Sigmoid colon (tissue), 4 donors: ENCODE data around the gene CHRNA1.

ENCODE experiments used
- POLR2A ChIP-seq, 2 donors: fragments of 450-650 bp; IDR thresholded peaks; one replicate each; pipeline ENCODE4 v1.6.1; 2016; ENCODE audit warnings: antibody characterized with exemption in 2 of 2, mild to moderate bottlenecking in 2 of 2, moderate library complexity in 2 of 2
- POLR2AphosphoS5 ChIP-seq, 4 donors: sonication (generic); formaldehyde crosslinking; IDR thresholded peaks; one replicate each; pipeline ENCODE4 v1.6.1; 2017; ENCODE audit warnings: antibody characterized with exemption in 4 of 4
- TF ChIP-seq, protein P1 (sequence below), 4 experiments: fragments of 450-650 bp in 3 of 4; fragments of 200-600 bp in 1 of 4; IDR thresholded peaks; one replicate each; pipeline ENCODE4 v1.5.1; 2016 to 2019; ENCODE audit warnings: antibody characterized with exemption in 4 of 4, mild to moderate bottlenecking in 3 of 4, moderate library complexity in 2 of 4

DNA sequence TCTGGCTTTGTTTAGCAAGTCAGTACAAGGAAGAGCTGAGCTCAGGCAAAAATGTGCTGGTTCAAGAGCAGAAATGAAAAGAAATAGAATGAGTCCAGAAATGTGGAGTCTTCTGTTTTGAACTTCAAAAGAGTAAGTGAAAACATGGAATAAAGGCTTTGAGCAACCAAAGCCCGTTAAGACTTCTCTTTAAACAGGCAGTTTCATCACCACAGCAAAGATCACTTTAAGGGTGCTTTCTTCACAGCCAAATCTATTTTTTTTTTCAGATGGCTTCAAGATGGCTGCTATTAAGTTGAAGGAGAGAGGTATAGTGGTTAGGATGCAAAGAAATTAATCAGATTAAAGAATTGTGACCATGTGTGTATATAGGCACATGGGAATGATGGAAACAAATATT lies 2.0 kb upstream of the CHRNA1 start:
- TF ChIP-seq, protein P1, sequence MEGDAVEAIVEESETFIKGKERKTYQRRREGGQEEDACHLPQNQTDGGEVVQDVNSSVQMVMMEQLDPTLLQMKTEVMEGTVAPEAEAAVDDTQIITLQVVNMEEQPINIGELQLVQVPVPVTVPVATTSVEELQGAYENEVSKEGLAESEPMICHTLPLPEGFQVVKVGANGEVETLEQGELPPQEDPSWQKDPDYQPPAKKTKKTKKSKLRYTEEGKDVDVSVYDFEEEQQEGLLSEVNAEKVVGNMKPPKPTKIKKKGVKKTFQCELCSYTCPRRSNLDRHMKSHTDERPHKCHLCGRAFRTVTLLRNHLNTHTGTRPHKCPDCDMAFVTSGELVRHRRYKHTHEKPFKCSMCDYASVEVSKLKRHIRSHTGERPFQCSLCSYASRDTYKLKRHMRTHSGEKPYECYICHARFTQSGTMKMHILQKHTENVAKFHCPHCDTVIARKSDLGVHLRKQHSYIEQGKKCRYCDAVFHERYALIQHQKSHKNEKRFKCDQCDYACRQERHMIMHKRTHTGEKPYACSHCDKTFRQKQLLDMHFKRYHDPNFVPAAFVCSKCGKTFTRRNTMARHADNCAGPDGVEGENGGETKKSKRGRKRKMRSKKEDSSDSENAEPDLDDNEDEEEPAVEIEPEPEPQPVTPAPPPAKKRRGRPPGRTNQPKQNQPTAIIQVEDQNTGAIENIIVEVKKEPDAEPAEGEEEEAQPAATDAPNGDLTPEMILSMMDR (IDR thresholded peaks at IDR 0.05): no peak
- TF ChIP-seq POLR2AphosphoS5 (IDR thresholded peaks at IDR 0.05) (no peak), POLR2A (IDR thresholded peaks at IDR 0.05) (no peak)
